Activated CD8-positive, alpha-beta memory T cell treated with anti-CD3 and anti-CD28 coated beads, Interleukin-2, amount 50 U/mL, for 24 hours (primary cell): ENCODE data around the gene FFAR1.
"Not testable (repeated sequence)": the region's sequence is repeated elsewhere in the genome, so short reads cannot be mapped to it uniquely, and the experiment has no call there.

Source experiments
- DNase-seq: peaks from one replicate; pipeline ENCODE4 v3.0.0-alpha.2; 2020; ENCODE audit errors: extremely low read depth

Gene FFAR1

GRCh38 chr19:35360880-35361420 is 13.2 kb downstream of the FFAR1 start:
- DNase-seq: no peak

- no peak for DNase-seq
Observed at GRCh38 chr19:35362261-35363000, 14.7 kb downstream of the FFAR1 start.

GRCh38 chr19:35363001-35363590 is 15.4 kb downstream of the FFAR1 start:
- no peak for DNase-seq

- no peak for DNase-seq
Observed at GRCh38 chr19:35363711-35364425, 16.2 kb downstream of the FFAR1 start.

GRCh38 chr19:35365303-35365702 is 17.6 kb downstream of the FFAR1 start:
- DNase-seq: no peak

GRCh38 chr19:35368378-35368777 is 20.7 kb downstream of the FFAR1 start:
- DNase-seq: no peak

GRCh38 chr19:35369522-35369921 is 21.8 kb downstream of the FFAR1 start:
- DNase-seq: no peak

GRCh38 chr19:35370722-35371121 is 23.0 kb downstream of the FFAR1 start, which contains the start of gene GPR42:
GPR42 (plus strand) TSS chr19:35371068; CDS start chr19:35371360, 292 bp downstream.
- no peak for DNase-seq

GRCh38 chr19:35373492-35373891 is 25.8 kb downstream of the FFAR1 start:
- DNase-seq: no peak

GRCh38 chr19:35374031-35374430 is 26.3 kb downstream of the FFAR1 start:
- not testable (repeated sequence) for DNase-seq

GRCh38 chr19:35375505-35376307 is 28.0 kb downstream of the FFAR1 start:
- DNase-seq: no peak

- DNase-seq: no peak
Observed at GRCh38 chr19:35377656-35378055, 30.0 kb downstream of the FFAR1 start.

- DNase-seq: no peak
Observed at GRCh38 chr19:35378356-35378755, 30.7 kb downstream of the FFAR1 start.

- not testable (repeated sequence) for DNase-seq
Observed at GRCh38 chr19:35379545-35379944, 31.8 kb downstream of the FFAR1 start.

GRCh38 chr19:35379992-35380391 is 32.3 kb downstream of the FFAR1 start:
- no peak for DNase-seq

- no peak for DNase-seq
Observed at GRCh38 chr19:35380450-35381124, 32.9 kb downstream of the FFAR1 start.

GRCh38 chr19:35381318-35381717 is 33.6 kb downstream of the FFAR1 start:
- no peak for DNase-seq

GRCh38 chr19:35381926-35382325 is 34.2 kb downstream of the FFAR1 start:
- DNase-seq: no peak

GRCh38 chr19:35383536-35383935 is 35.8 kb downstream of the FFAR1 start:
- DNase-seq: no peak

- no peak for DNase-seq
Observed at GRCh38 chr19:35388277-35389054, 40.8 kb downstream of the FFAR1 start.
